Endodermal cell (in vitro differentiated cells): ENCODE results near the gene PRR14L. TPM values are rescaled to one million over a fixed set of nuclear protein-coding genes. Genes with fewer than 3 reads are reported as not detected.
A peak's percentile ranks its signal among the peaks of the same experiment; 100 is the strongest.

Experiments used
- DNase-seq: peaks from one replicate; pipeline ENCODE4 v3.0.0-alpha.2; 2017
- H3K27ac ChIP-seq: 2 replicates; pipeline ENCODE4 v1.5.1; 2013; ENCODE audit warnings: mild to moderate bottlenecking, low read depth, low read length, moderate library complexity
- H3K27me3 ChIP-seq: 2 replicates; pipeline ENCODE4 v1.6.1; 2013; ENCODE audit warnings: mild to moderate bottlenecking, low read length, moderate library complexity; ENCODE audit not compliant: insufficient read depth, control insufficient read depth, poor library complexity, severe bottlenecking
- H3K36me3 ChIP-seq: 2 replicates; pipeline ENCODE4 v1.7.0; 2013; ENCODE audit warnings: mild to moderate bottlenecking, low read length, moderate library complexity; ENCODE audit not compliant: control insufficient read depth, insufficient read depth
- H3K4me1 ChIP-seq: one replicate; pipeline ENCODE4 v1.7.0; 2013; ENCODE audit warnings: low read length; ENCODE audit not compliant: control insufficient read depth, insufficient read depth
- H3K4me3 ChIP-seq: 2 replicates; pipeline ENCODE4 v1.5.1; 2013; ENCODE audit warnings: mild to moderate bottlenecking, low read length, moderate library complexity
- H3K9ac ChIP-seq: 2 replicates; pipeline ENCODE4 v1.6.1; 2013; ENCODE audit warnings: mild to moderate bottlenecking, low read length, moderate library complexity; ENCODE audit not compliant: poor library complexity, severe bottlenecking; ENCODE audit errors: extremely low read depth
- H3K9me3 ChIP-seq: 2 replicates; pipeline ENCODE4 v1.6.1; 2013; ENCODE audit warnings: mild to moderate bottlenecking, low read length, moderate library complexity; ENCODE audit not compliant: control insufficient read depth
- H3K27ac Mint-ChIP-seq: 2 replicates; pipeline ENCODE4 v1.8.0; 2020; ENCODE audit warnings: mixed read lengths
- H3K27me3 Mint-ChIP-seq: 2 replicates; pipeline ENCODE4 v1.8.0; 2021; ENCODE audit warnings: mild to moderate bottlenecking, mixed read lengths; ENCODE audit not compliant: insufficient read depth
- H3K36me3 Mint-ChIP-seq: 2 replicates; pipeline ENCODE4 v1.8.0; 2020; ENCODE audit warnings: low read depth, mixed read lengths
- H3K4me1 Mint-ChIP-seq: 2 replicates; pipeline ENCODE4 v1.8.0; 2020; ENCODE audit warnings: mixed read lengths
- H3K4me3 Mint-ChIP-seq: 2 replicates; pipeline ENCODE4 v1.8.0; 2020; ENCODE audit warnings: mild to moderate bottlenecking, moderate library complexity, mixed read lengths
- H3K9me3 Mint-ChIP-seq: 2 replicates; pipeline ENCODE4 v1.8.0; 2020; ENCODE audit warnings: mild to moderate bottlenecking, mixed read lengths
- CTCF ChIP-seq: fragments of 200-600 bp; sonication (generic); conservative IDR thresholded peaks from 2 replicates; pipeline ENCODE4 v1.5.0; 2021; ENCODE audit warnings: antibody characterized with exemption, mild to moderate bottlenecking
- WGBS, 2 experiments: methylation state at CpG; one replicate each; pipeline versions ENCODE4 v1.1.5 to v1.1.7; 2013; ENCODE audit warnings: missing lambda C conversion rate in 2 of 2, mixed read lengths in 1 of 2; ENCODE audit not compliant: insufficient coverage in 1 of 2, insufficient read length in 1 of 2; 5-methylcytosine and 5-hydroxymethylcytosine counted together
- total RNA-seq, 2 donors: library from RNA; stranded (reverse); fragmentation: NEBNext Ultra II Directional in 1 of 2; extraction: Animal tissue kit (Norgen Biotek cat#: 25700) in 1 of 2; gene quantifications; 2 replicates in 1 of 2; 3 replicates in 1 of 2; pipeline ENCODE4 v1.2.1, GENCODE V29; 2021

The PRR14L gene
- total RNA-seq, 2 donors from 2014 or later: 105 to 131 TPM

GRCh38 chr22:31747441-31747840 lies 2.5 kb downstream of the PRR14L start:
- H3K4me1 Mint-ChIP-seq: peaks cover 34% of the 10 kb centered on the region
- H3K4me1 ChIP-seq: peaks cover 4% of the 10 kb centered on the region
- H3K4me3 ChIP-seq: peak overlapping the region; percentile 96
- 22% methylated on average over 4 of the region's 4 CpGs; no CpG with 5 or more reads in 1 of the 2 experiments for WGBS, 2 experiments
- no peaks in the 10 kb centered on the region for H3K27me3 ChIP-seq
- peak overlapping the region; percentile 86 for H3K27ac Mint-ChIP-seq
- peaks cover 33% of the 10 kb centered on the region for H3K36me3 Mint-ChIP-seq
- H3K36me3 ChIP-seq: peaks cover 8% of the 10 kb centered on the region
- H3K9ac ChIP-seq: peak overlapping the region; percentile 85
- no peak for TF ChIP-seq CTCF
- peak; percentile 59 for DNase-seq
- no peak overlapping the region for H3K27ac ChIP-seq
- H3K27me3 Mint-ChIP-seq: no peaks in the 10 kb centered on the region
- no peaks in the 10 kb centered on the region for H3K9me3 Mint-ChIP-seq
- H3K4me3 Mint-ChIP-seq: peak overlapping the region; percentile 92
- H3K9me3 ChIP-seq: no peaks in the 10 kb centered on the region

- H3K36me3 Mint-ChIP-seq: peaks cover 58% of the 10 kb centered on the region
- H3K27ac ChIP-seq: no peak overlapping the region
- H3K9me3 ChIP-seq: no peaks in the 10 kb centered on the region
- DNase-seq: no peak
- H3K4me3 Mint-ChIP-seq: no peak overlapping the region
- no peak overlapping the region for H3K4me3 ChIP-seq
- TF ChIP-seq CTCF: no peak
- H3K36me3 ChIP-seq: peaks cover 30% of the 10 kb centered on the region
- H3K27me3 Mint-ChIP-seq: no peaks in the 10 kb centered on the region
- no peaks in the 10 kb centered on the region for H3K9me3 Mint-ChIP-seq
- H3K9ac ChIP-seq: no peak overlapping the region
- no peaks in the 10 kb centered on the region for H3K27me3 ChIP-seq
- H3K4me1 ChIP-seq: no peaks in the 10 kb centered on the region
- no peak overlapping the region for H3K27ac Mint-ChIP-seq
- 94 to 100% methylated on average over 1 to 5 of the region's 7 CpGs for WGBS, 2 experiments
- H3K4me1 Mint-ChIP-seq: peaks cover 33% of the 10 kb centered on the region
Measured at GRCh38 chr22:31743871-31744270, 6.1 kb downstream of the PRR14L start.

- Histone ChIP-seq H3K27ac (no peak overlapping the region), H3K9ac (no peak overlapping the region), H3K4me1 (no peaks in the 10 kb centered on the region), H3K4me3 (no peak overlapping the region), H3K36me3 (peaks cover 42% of the 10 kb centered on the region), H3K27me3 (no peaks in the 10 kb centered on the region), H3K9me3 (no peaks in the 10 kb centered on the region)
- Mint-ChIP-seq H3K27me3 (no peaks in the 10 kb centered on the region), H3K27ac (no peak overlapping the region), H3K4me3 (no peak overlapping the region), H3K9me3 (no peaks in the 10 kb centered on the region), H3K4me1 (peaks cover 22% of the 10 kb centered on the region), H3K36me3 (peaks cover 69% of the 10 kb centered on the region)
- TF ChIP-seq CTCF: no peak
- WGBS, 2 experiments: 88 to 89% methylated on average over 1 to 2 of the region's 2 CpGs
- no peak for DNase-seq
Measured at GRCh38 chr22:31742682-31743081, 7.2 kb downstream of the PRR14L start.
